NT2/D1 (cell line): ENCODE measurements around the gene HECW1.
"Not testable (repeated sequence)": the region's sequence is repeated elsewhere in the genome, so short reads cannot be mapped to it uniquely, and the experiment has no call there.

Experiments used
- YY1 ChIP-seq: IDR thresholded peaks from 2 replicates; pipeline ENCODE4 v1.6.1; 2011; ENCODE audit not compliant: insufficient read length, insufficient read depth
- ZNF274 ChIP-seq: IDR thresholded peaks from 2 replicates; pipeline ENCODE4 v1.6.1; 2011; ENCODE audit warnings: mild to moderate bottlenecking, low read depth, low read length

DNA sequence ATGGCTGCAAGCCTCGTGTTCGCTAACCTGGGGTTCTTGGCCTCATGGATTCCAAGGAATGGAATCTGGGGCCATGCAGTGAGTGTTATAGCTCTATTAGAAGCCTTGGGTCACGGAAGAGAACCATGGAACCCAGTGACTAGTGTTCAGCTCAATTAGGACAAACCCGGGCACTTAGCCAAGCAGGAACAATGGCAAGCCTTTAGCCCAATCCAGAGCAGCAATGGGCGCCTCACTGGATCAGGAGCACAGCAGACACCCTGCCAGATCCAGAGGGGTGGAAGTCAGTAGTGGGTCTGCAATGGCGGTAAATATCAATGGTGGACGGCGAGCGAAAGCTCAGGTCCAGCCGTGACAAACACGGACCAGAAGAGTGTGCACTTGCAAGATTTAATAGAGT is 98.1 kb downstream of the HECW1 start:
- not testable (repeated sequence) for TF ChIP-seq YY1, ZNF274
